Endothelial cell of umbilical vein (primary cell): ENCODE data around the gene CDH1. TPM values are rescaled to one million over a fixed set of nuclear protein-coding genes. Genes with fewer than 3 reads are reported as not detected.

Experiments
- BruUV-seq: library from RNA; stranded (reverse); fragments of 400-500 nt; replicated peaks from 2 replicates; lab custom pipeline; 2021; lab: Mats Ljungman, UMichigan
- CTCF ChIA-PET: fragments of 300-600, 350-600 bp; sonication (Branson Sonifier 250); formaldehyde crosslinking; loops from one replicate; lab custom pipeline; 2021; ENCODE audit warnings: antibody characterized with exemption, inconsistent platforms; lab: Charles Lee
- POLR2A ChIA-PET: fragments of 300-600, 350-600 bp; sonication (Branson Sonifier 250); formaldehyde crosslinking; loops from one replicate; lab custom pipeline; 2021; ENCODE audit warnings: antibody characterized with exemption, inconsistent platforms; lab: Charles Lee
- DNase-seq: peaks from one replicate; pipeline ENCODE4 v3.0.0-alpha.2; 2011; ENCODE audit warnings: low read depth, low spot score
- FAIRE-seq: peaks from 2 replicates; lab custom pipeline; 2011; peaks lifted over from hg19 to GRCh38; lab: Jason Lieb, UNC
- H2AFZ ChIP-seq: 2 replicates; pipeline ENCODE4 v1.6.0; 2012; ENCODE audit warnings: low read depth, low read length, control low read depth, inconsistent platforms
- H3K27ac ChIP-seq: 2 replicates; pipeline ENCODE4 v1.5.1; 2011; ENCODE audit warnings: low read depth, mild to moderate bottlenecking, control low read depth, low read length, moderate library complexity; ENCODE audit not compliant: insufficient read depth
- H3K27me3 ChIP-seq, 2 experiments: 2 replicates each; pipeline versions ENCODE4 v1.6.0 to v1.6.1; 2011; ENCODE audit warnings: low read length in 2 of 2, mixed read lengths in 1 of 2; ENCODE audit not compliant: control insufficient read depth in 2 of 2, insufficient read depth in 2 of 2
- H3K36me3 ChIP-seq, 2 experiments: 2 replicates in 1 of 2; 3 replicates in 1 of 2; pipeline ENCODE4 v1.5.1; 2011; ENCODE audit warnings: low read length in 2 of 2, mild to moderate bottlenecking in 1 of 2, moderate library complexity in 1 of 2; ENCODE audit not compliant: control insufficient read depth in 2 of 2, insufficient read depth in 2 of 2; ENCODE audit errors: extremely low read depth in 1 of 2
- H3K4me1 ChIP-seq: 3 replicates; pipeline ENCODE4 v1.5.1; 2011; ENCODE audit warnings: mild to moderate bottlenecking, low read length; ENCODE audit not compliant: control insufficient read depth, insufficient read depth; ENCODE audit errors: extremely low read depth
- H3K4me2 ChIP-seq: 2 replicates; pipeline ENCODE4 v1.6.1; 2011; ENCODE audit warnings: low read length, control low read depth, mixed read lengths; ENCODE audit not compliant: insufficient read depth
- H3K4me3 ChIP-seq, 3 experiments: fragments of 200-600 bp in 1 of 3; sonication (generic), shearing (Covaris generic) in 1 of 3; replicated peaks in 1 of 3; 2 replicates each; pipeline ENCODE4 v1.5.1; 2011 to 2016; ENCODE audit warnings: control low read depth in 3 of 3, low read length in 3 of 3, mild to moderate bottlenecking in 2 of 3, inconsistent platforms in 1 of 3, low read depth in 1 of 3, moderate library complexity in 1 of 3; ENCODE audit not compliant: insufficient read depth in 1 of 3
- H3K79me2 ChIP-seq: 2 replicates; pipeline ENCODE4 v1.6.0; 2012; ENCODE audit warnings: low read length, inconsistent platforms; ENCODE audit not compliant: control insufficient read depth, insufficient read depth
- H3K9ac ChIP-seq: replicated peaks from 2 replicates; pipeline ENCODE3; 2011; ENCODE audit warnings: low read length, control low read depth; ENCODE audit not compliant: insufficient read depth; ENCODE audit errors: extremely low read depth
- H3K9me1 ChIP-seq: replicated peaks from 3 replicates; pipeline ENCODE4 v1.6.0; 2011; ENCODE audit warnings: mild to moderate bottlenecking, low read length; ENCODE audit not compliant: control insufficient read depth, insufficient read depth; ENCODE audit errors: extremely low read depth
- H3K9me3 ChIP-seq: replicated peaks from 2 replicates; pipeline ENCODE4 v1.5.1; 2012; ENCODE audit warnings: low read length, inconsistent platforms; ENCODE audit not compliant: control insufficient read depth, insufficient read depth
- H4K20me1 ChIP-seq: replicated peaks from 2 replicates; pipeline ENCODE3; 2011; ENCODE audit warnings: mild to moderate bottlenecking, low read length; ENCODE audit not compliant: control insufficient read depth, insufficient read depth; ENCODE audit errors: extremely low read depth
- CTCF ChIP-seq, 2 donors: IDR thresholded peaks; 1 replicate in 1 of 2; 2 replicates in 1 of 2; pipeline ENCODE4 v1.5.1; 2011; ENCODE audit warnings: low read length in 2 of 2, mild to moderate bottlenecking in 2 of 2, moderate library complexity in 2 of 2, control low read depth in 1 of 2, inconsistent platforms in 1 of 2, low read depth in 1 of 2; ENCODE audit not compliant: insufficient read depth in 1 of 2; ENCODE audit errors: extremely low read depth in 1 of 2
- EZH2 ChIP-seq: IDR thresholded peaks from 2 replicates; pipeline ENCODE4 v1.6.1; 2012; ENCODE audit warnings: borderline replicate concordance, low read depth, mild to moderate bottlenecking, moderate library complexity, low read length, inconsistent platforms; ENCODE audit not compliant: severe bottlenecking
- FOS ChIP-seq: IDR thresholded peaks from 2 replicates; pipeline ENCODE4 v1.6.1; 2011; ENCODE audit warnings: mild to moderate bottlenecking, low read length, moderate library complexity, borderline replicate concordance; ENCODE audit not compliant: insufficient read depth
- GATA2 ChIP-seq: IDR thresholded peaks from 2 replicates; pipeline ENCODE4 v1.7.0; 2011; ENCODE audit warnings: low read depth, mild to moderate bottlenecking, moderate library complexity, mixed read lengths, low read length; ENCODE audit not compliant: insufficient read length, insufficient read depth
- JUN ChIP-seq: IDR thresholded peaks from 2 replicates; pipeline ENCODE4 v1.6.1; 2011; ENCODE audit warnings: borderline replicate concordance, low read depth; ENCODE audit not compliant: insufficient read length, insufficient read depth
- MAX ChIP-seq: IDR thresholded peaks from 2 replicates; pipeline ENCODE4 v1.6.1; 2011; ENCODE audit not compliant: insufficient read depth, insufficient read length
- MYC ChIP-seq: IDR thresholded peaks from one replicate; pipeline ENCODE4 v1.6.1; 2011; ENCODE audit warnings: mild to moderate bottlenecking, low read depth, low read length
- POLR2A ChIP-seq: IDR thresholded peaks from 2 replicates; pipeline ENCODE4 v1.6.1; 2012; ENCODE audit warnings: low read depth, mild to moderate bottlenecking, control low read depth, low read length
- POLR2AphosphoS5 ChIP-seq: IDR thresholded peaks from 2 replicates; pipeline ENCODE4 v1.6.1; 2012; ENCODE audit warnings: low read depth, mild to moderate bottlenecking, control low read depth, low read length, moderate library complexity; ENCODE audit not compliant: insufficient read depth
- dilution Hi-C: fragments of 300-500 bp; cut with MboI; formaldehyde crosslinking; loops from one replicate; pipeline ENCODE4 v1.15.0; 2019; ENCODE audit warnings: low sequenced_read_pairs; ENCODE audit not compliant: extremely low pct_ligation_motif_present
- intact Hi-C: fragments of 100-400 bp; cut with micrococcal nuclease; formaldehyde crosslinking; loops from one replicate; pipeline ENCODE4 v1.10.0; 2022
- polyA plus RNA-seq, 4 experiments: library from polyadenylated mRNA; depleted of rRNA in 3 of 4; stranded (reverse) in 3 of 4; unstranded in 1 of 4; fragments of >200 nt; gene quantifications; 2 replicates each; pipeline versions ENCODE4 v1.2.1 to v1.2.3, GENCODE V29; 2011 to 2012; ENCODE audit warnings: missing spikeins in 1 of 4
- total RNA-seq: library from RNA; stranded (reverse); gene quantifications from 2 replicates; pipeline ENCODE4 v1.2.3, GENCODE V29; 2021

CDH1 gene
- total and polyA plus RNA-seq, 2 donors (not counting 3 experiments of a cell fraction or from before 2014, with no cell fraction given) = 0.28 to 0.69 TPM

- Histone ChIP-seq H3K79me2 (no peaks in the 10 kb centered on the region), H2AFZ (no peak overlapping the region), H3K27ac (no peak overlapping the region), H3K27me3 (peaks cover 0 to 2% of the 10 kb centered on the region in 2 experiments), H3K4me1 (no peaks in the 10 kb centered on the region), H3K4me3 (no peak overlapping the region), H3K9me1 (no peaks in the 10 kb centered on the region), H3K9ac (no peak overlapping the region), H3K4me2 (no peak overlapping the region), H4K20me1 (peaks cover 2% of the 10 kb centered on the region), H3K36me3 (no peaks in the 10 kb centered on the region), H3K9me3 (no peaks in the 10 kb centered on the region)
- TF ChIP-seq CTCF (IDR thresholded peaks at IDR 0.05; ENCODE audit: extremely low read depth in 1 of 2, insufficient read depth in 1 of 2, low read depth in 1 of 2, low read length in 2 of 2) (no peak), POLR2A (no peak), MAX (no peak), JUN (no peak), GATA2 (no peak), MYC (no peak), FOS (no peak), POLR2AphosphoS5 (no peak), EZH2 (no peak)
- no peak for FAIRE-seq
- ChIA-PET CTCF (interaction anchor here (0.6 to 2.7 kb wide), 3 partner anchors 11 to 300 kb away, joined by 3 to 9 read pairs (median 3); no protein-coding TSS in a partner anchor), POLR2A (no interaction called here)
- no peak for DNase-seq
- dilution Hi-C loops = no loop called here
- no TSS peak for BruUV-seq
- intact Hi-C loops = no loop called here
Observed at GRCh38 chr16:68834550-68834949, 97.5 kb downstream of the CDH1 start.
